Activated T-cell treated with anti-CD3 and anti-CD28 coated beads for 24 hours (primary cell): ENCODE data around the gene DDI2.
"Not testable (repeated sequence)": the region's sequence is repeated elsewhere in the genome, so short reads cannot be mapped to it uniquely, and the experiment has no call there.

Experiments used
- DNase-seq: peaks from one replicate; pipeline ENCODE4 v3.0.0-alpha.2; 2020; ENCODE audit warnings: low read depth

DDI2 gene

DNA sequence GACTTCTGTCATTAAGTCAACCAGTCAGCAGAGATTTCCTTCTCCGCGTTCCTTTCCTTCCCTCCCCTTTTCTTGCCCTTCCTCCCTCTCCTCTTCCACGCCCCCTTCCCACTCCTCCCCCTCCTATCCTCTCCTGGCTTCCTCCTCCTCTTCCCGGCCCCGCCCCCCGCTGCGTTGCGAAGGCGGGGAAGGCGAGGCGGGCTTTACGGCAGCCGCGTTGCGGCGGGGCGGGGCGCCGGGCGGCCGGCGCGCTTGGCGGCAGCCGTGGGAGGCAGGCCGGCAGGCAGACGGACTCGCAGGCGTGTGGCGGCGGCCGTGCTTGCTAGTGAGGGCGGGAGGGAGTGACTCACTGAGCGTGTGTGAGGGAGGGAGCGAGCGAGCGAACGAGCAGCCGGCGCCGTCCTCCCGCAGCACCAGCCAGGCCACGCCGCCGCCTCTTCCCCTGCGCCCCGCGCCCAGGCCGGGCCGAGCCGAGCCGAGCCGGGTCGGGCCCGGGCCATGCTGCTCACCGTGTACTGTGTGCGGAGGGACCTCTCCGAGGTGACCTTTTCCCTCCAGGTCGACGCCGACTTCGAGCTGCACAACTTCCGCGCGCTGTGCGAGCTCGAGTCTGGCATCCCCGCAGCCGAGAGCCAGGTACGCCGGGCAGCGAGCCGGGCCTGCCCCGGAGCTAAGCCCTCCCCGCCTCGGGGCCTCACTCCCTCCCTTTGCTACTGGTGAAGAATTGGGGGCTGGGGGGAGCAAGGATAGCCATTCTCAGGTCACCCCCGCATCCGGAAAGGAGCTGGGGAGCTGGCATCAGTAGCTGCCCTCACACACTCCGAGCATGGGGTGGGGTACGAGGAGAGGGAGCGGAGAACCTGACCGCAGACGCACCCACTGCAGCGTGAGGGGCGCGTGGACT, at the start of gene DDI2:
TSS of gene DDI2 (plus strand) at position 286 of the 904 bp plus-strand sequence. CDS start at position 499, 213 bp downstream.
- peak; percentile 90 for DNase-seq

- DNase-seq = no peak
These were observed 48.7 kb upstream of the DDI2 start for GRCh38 chr1:15568387-15569073.

GRCh38 chr1:15570861-15571260, 46.4 kb upstream of the DDI2 start:
- no peak for DNase-seq

GRCh38 chr1:15571266-15571665, 46.0 kb upstream of the DDI2 start:
- DNase-seq = no peak

- DNase-seq = no peak
These were observed 43.8 kb upstream of the DDI2 start for GRCh38 chr1:15573477-15573876.

- no peak for DNase-seq
These were observed 42.5 kb upstream of the DDI2 start for GRCh38 chr1:15574741-15575140.

GRCh38 chr1:15575549-15576150, 41.6 kb upstream of the DDI2 start:
- no peak for DNase-seq

GRCh38 chr1:15577691-15578090, 39.6 kb upstream of the DDI2 start:
- no peak for DNase-seq

DNA sequence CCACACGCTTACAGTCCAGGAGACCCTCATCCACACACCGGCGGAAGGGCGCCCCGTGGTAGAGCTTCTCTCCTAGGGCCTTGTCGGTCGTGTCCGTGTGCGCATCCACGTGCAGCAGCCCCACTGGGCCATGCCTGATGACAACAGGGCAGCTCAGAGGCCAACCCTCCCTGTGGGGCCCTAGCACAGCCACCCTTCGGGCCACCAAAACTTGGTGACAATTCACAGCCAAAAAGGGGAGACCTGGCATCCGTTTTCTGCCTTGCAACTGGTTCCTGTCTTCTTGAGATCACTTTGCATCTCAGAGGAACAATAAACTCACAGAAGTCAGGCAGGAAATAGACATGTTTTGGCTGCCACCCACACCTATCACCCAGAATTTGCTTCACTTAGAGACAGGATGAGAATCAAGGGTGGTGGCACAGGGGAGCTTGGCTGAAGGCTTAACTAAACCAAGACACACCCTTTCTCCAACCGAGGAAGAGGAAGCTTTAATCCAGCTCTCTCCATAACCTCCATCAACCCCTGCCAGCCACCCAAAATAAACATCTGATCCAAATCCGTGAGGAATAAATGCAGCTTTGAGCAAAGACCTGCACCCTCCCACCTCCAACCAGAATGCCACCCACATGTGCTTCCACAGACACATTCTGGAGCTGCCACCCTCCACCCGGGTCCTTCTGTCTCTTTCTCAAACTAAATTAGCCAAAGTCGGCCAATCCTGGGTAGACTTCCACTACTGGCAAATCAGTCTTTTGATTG, 38.2 kb upstream of the DDI2 start:
- DNase-seq = peak; percentile 9

DNA sequence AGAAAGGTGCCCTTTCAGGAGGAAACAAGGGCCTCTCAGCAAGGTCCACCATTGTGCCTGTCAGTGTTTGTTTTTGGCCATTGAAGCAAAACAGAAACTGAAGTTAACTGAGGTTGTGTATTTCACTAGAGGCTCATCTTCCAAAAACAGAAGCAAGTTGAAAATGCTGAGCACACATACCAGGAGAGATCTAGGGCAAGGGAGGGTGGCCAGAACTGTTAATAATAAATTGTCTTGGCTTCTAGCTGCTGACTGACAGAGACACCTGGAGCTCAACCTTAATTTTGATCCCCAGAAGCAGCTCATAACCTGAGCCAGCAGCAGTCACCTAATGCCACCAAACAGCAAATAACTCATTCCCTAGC, 37.6 kb upstream of the DDI2 start:
- DNase-seq = no peak

DNA sequence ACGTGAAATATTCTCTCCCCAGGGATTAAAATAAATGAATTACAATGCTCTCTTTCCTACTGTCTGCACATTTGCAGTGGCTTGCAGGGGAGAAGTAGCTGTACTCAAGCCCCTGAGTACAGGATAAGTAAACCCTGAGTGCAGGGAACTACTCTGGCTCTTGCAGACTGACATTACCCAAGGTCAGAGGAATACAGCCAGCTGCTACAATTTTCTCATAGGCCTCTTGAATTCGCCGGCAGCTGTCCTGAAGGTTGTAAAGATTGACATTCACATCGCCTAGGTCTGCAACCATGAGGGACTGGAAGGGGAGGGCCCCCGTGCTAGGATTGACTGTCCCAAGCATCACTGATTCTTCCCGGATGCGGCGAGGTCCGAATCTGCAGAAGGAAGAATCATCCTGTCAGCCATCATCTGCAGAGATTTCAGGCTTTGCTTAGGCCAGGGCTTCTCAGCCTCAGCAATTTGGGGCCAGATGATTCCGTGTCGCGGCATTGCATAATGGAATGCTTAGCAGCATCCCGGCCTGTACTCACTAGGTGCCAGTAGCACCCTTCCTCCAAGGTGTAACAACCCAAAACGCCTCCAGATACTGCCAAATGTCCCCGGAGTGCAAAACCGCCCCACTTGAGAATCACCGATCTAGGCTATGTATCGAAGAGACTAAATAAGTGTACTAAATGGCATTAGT, 34.1 kb upstream of the DDI2 start:
- no peak for DNase-seq

GRCh38 chr1:15584489-15585363, 32.5 kb upstream of the DDI2 start, which contains the start of gene AGMAT:
Gene AGMAT, minus strand, starts transcription at chr1:15585051. Its CDS starts 84 bp downstream, at chr1:15584967.
- DNase-seq = peak; percentile 48

DNA sequence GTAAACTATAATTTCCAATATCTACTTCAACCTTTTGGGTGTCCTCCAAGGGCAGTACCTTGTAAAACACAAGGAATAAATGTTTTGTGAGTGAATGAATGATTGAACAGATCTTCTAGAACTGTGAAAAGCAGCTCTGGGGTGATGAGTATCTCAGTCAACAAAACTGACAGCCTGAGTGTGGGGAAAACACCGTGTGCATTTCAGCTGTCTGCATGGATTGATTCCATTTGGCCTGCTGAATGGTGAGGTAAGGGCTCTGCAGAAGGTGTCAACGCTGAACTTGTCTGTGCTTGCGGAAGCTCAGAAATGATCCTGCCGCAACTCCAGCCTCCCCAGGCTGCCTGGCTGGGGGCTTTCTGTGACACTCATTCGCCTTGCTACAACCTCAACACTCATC, 25.0 kb upstream of the DDI2 start:
- no peak for DNase-seq

DNA sequence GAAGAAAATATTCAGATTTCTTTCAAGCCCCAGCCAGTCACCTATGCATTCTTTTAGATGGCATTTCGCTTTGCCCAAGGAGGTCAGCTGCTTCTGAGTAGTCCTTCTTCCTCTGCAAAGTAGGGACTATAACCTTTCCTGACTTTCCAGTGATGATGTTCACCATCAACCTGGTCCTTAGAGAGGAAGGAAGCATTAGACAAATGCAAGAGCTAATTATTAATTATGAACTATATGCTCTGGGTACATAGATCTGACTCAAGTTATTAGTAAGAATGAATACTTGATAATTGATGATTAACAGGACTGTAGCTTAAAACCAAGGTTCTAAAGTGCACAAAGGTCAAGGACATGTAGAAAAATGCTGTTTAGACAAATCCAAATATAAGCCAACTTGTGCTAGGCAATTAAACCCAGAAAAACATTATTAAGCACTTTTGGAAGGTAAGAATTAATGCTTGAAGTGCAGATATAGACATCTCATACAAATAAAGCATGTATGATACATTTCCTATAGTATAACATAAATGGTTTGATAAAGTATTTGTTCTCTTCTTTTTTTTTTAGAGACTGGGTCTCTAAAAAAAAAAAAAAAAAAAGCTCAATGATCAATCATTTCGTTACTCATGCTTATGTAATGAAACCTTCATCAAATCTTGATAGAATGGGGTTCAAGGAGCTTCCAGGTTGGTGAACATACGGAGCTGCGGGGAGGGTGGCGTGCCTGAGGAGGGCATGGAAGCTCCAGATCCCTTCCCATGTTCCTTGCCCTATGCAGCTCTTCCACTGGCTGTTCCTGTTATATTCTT, 21.2 kb upstream of the DDI2 start:
- DNase-seq = no peak

DNA sequence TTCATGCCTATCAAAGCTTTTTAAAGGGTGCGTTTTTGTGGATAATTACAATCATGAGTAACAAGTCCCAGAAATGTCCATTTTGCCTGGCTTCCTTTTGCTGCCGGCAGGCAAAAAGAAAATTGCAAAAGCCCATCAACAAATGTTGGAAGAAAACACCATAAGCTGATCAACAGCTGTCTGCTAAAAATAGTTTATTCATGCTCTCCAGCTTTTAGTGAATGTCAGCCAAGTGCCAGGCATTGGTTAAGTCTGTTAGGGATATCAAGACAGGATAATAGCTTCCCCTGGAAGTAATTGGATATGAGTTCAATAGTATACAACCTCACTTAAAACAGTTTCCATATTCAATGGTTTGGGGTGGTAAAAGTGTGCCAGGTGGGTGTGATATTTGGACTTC, 18.8 kb upstream of the DDI2 start:
- no peak for DNase-seq

- DNase-seq = peak; percentile 88
These were observed 13.9 kb upstream of the DDI2 start for GRCh38 chr1:15603050-15603965.

GRCh38 chr1:15603966-15604282, 13.3 kb upstream of the DDI2 start:
- not testable (repeated sequence) for DNase-seq

DNA sequence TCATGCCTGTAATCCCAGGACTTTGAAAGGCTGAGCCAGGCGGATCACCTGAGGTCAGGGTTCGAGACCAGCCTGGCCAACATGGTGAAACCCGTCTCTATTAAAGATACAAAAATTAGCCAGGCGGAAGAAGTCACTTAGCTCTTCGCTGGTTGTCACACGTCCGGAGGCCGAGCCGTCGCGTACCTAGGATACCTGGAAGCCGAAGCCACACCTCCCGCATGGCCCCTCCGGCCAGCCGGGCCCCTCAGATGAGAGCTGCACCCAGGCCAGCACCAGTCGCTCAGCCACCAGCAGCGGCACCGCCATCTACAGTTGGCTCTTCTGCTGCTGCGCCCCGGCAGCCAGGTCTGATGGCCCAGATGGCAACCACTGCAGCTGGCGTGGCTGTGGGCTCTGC, 12.9 kb upstream of the DDI2 start:
- DNase-seq = not testable (repeated sequence)
